ENCODE measurements around the gene MAP7D2.

MAP7D2 gene

DNA sequence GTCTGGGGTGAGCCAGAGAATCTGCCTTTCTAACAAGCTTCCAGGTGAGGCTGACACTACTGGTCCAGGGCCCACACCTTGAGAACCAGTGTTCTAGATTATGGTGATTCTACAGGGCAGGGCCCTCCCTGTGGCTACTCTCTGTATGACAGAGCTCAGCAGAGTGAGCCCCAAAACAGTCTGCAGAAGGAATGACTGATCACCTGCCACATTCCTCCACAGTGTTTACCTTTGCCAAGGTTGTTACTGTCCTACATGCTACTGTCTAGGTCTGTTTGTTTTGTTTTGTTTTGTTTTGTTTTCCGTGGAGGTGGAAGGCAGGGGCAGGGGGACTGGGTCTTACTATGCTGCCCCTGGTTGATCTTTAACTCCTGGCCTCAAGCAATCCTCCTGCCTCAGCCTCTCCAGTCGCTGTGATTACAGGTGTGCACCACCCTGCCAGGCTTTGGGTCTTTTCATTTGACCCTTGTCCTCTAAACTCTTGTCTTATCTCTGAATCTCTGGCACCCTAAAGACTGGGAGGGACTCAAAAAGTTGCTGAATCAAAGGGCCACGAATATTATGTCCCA, 45.1 kb downstream of the MAP7D2 start:
- Histone ChIP-seq H3K4me3 (ENCODE audit: low read length) (no peak overlapping the region), H4K20me1 (ENCODE audit: insufficient read depth, low read length) (no peaks in the 10 kb centered on the region), H3K79me2 (ENCODE audit: low read length) (no peaks in the 10 kb centered on the region), H3K27me3 (ENCODE audit: low read depth, low read length) (no peaks in the 10 kb centered on the region), H3K9ac (ENCODE audit: low read length) (no peak overlapping the region), H3K4me1 (ENCODE audit: low read length) (peaks cover 12% of the 10 kb centered on the region; the same call in 1 of the 2 replicates), H3K4me2 (ENCODE audit: low read length) (no peak overlapping the region), H3K27ac (ENCODE audit: low read length) (no peak overlapping the region), H3K36me3 (replicated peaks; ENCODE audit: low read depth, low read length) (no peaks in the 10 kb centered on the region), H3K9me3 (ENCODE audit: insufficient read depth, low read length) (no peaks in the 10 kb centered on the region), H2AFZ (ENCODE audit: low read depth, low read length) (no peak overlapping the region)
- TF ChIP-seq EZH2phosphoT487 (IDR thresholded peaks at IDR 0.05; ENCODE audit: low read depth), result no peak
- TF ChIP-seq, protein P1, sequence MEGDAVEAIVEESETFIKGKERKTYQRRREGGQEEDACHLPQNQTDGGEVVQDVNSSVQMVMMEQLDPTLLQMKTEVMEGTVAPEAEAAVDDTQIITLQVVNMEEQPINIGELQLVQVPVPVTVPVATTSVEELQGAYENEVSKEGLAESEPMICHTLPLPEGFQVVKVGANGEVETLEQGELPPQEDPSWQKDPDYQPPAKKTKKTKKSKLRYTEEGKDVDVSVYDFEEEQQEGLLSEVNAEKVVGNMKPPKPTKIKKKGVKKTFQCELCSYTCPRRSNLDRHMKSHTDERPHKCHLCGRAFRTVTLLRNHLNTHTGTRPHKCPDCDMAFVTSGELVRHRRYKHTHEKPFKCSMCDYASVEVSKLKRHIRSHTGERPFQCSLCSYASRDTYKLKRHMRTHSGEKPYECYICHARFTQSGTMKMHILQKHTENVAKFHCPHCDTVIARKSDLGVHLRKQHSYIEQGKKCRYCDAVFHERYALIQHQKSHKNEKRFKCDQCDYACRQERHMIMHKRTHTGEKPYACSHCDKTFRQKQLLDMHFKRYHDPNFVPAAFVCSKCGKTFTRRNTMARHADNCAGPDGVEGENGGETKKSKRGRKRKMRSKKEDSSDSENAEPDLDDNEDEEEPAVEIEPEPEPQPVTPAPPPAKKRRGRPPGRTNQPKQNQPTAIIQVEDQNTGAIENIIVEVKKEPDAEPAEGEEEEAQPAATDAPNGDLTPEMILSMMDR (IDR thresholded peaks at IDR 0.05; ENCODE audit: low read depth, low read length), result no peak

DNA sequence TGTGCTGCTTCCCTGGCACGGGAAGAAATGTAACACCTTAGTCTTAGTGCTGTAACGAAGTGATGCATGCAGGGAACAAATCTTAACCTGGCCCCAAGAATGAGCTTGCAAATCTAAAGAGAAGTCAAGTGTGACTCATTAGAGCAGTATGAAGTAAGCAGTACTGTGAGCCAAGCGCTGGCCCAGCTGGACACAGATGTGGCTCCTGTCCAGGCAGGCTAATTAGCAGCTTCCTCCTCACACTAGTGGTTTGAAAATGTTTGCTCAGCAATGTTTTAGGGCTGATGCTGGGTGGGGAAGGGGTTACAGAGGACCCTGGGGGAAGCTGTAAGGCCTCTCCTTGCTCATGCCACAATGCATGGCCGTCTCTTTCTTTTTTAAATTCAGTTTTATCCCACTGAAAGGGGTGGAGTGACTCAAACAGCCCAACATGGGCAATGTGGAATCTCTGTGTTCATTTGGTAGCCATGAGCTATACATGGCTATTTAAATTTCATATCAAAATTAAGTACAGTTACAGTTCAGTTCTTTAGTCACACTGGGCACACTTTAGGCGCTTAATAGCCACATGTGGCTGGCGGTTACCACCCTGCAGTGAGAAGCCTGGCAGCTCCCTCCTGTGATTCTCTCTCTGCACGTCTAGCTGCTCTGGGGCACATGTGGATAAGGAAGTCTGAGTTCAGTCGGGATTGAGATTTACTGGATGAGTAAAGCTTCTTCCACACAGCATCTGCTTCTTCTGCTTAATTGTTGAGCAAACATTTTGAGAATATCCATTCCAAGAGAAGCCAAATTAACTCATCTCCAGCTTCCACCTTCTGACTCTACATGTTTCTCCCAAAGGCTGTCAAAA, 48.8 kb downstream of the MAP7D2 start:
- Histone ChIP-seq H4K20me1 (ENCODE audit: insufficient read depth, low read length) (no peaks in the 10 kb centered on the region), H2AFZ (ENCODE audit: low read depth, low read length) (no peak overlapping the region), H3K4me1 (ENCODE audit: low read length) (peaks cover 5% of the 10 kb centered on the region; the same call in 1 of the 2 replicates), H3K9ac (ENCODE audit: low read length) (no peak overlapping the region), H3K27me3 (ENCODE audit: low read depth, low read length) (no peaks in the 10 kb centered on the region), H3K4me2 (ENCODE audit: low read length) (no peak overlapping the region), H3K36me3 (replicated peaks; ENCODE audit: low read depth, low read length) (no peaks in the 10 kb centered on the region), H3K27ac (ENCODE audit: low read length) (no peak overlapping the region), H3K79me2 (ENCODE audit: low read length) (no peaks in the 10 kb centered on the region), H3K9me3 (ENCODE audit: insufficient read depth, low read length) (no peaks in the 10 kb centered on the region), H3K4me3 (ENCODE audit: low read length) (no peak overlapping the region)
- TF ChIP-seq, protein P1 (IDR thresholded peaks at IDR 0.05; ENCODE audit: low read depth, low read length), result no peak
- TF ChIP-seq EZH2phosphoT487 (IDR thresholded peaks at IDR 0.05; ENCODE audit: low read depth), result no peak

DNA sequence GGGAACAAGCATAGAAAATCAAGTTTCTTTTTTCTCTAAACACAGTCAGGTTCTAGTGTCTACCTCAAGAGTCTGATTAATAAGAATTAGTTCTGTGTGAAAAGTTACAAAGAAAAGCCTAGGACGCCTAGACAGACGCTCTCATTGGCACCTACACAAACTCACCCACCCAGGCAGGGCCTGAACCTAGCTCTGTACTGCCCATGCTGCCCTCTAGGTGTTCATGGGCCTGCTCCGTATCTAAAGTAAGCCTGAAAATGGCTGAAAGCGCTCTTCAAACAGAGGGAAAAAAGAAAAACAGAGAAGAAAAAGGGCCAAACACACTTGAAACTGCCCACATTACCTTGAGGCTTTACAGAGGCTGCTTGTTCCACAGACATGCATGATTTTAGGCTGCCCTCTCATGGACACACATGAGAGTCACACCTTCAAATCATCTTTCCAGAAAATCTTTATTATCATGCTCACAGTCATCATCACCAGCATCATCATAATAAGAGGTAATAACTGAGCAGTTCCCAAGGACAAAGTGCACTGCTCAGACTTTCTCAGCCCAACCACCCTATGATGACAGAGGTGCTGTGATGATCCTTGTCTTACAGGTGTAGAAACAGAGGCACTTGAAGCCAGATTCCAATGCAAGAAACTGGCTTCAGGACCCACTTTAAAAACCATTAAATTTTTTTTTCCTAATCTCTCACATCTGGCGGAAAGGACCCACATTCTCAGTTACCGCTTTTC, 49.6 kb downstream of the MAP7D2 start:
- Histone ChIP-seq H3K9me3 (ENCODE audit: insufficient read depth, low read length) (no peaks in the 10 kb centered on the region), H3K4me2 (ENCODE audit: low read length) (no peak overlapping the region), H2AFZ (ENCODE audit: low read depth, low read length) (peak overlapping the region; percentile 16; the same call in 1 of the 2 replicates), H3K79me2 (ENCODE audit: low read length) (no peaks in the 10 kb centered on the region), H3K4me3 (ENCODE audit: low read length) (no peak overlapping the region), H3K9ac (ENCODE audit: low read length) (no peak overlapping the region), H3K36me3 (replicated peaks; ENCODE audit: low read depth, low read length) (no peaks in the 10 kb centered on the region), H4K20me1 (ENCODE audit: insufficient read depth, low read length) (no peaks in the 10 kb centered on the region), H3K27ac (ENCODE audit: low read length) (no peak overlapping the region), H3K4me1 (ENCODE audit: low read length) (peaks cover 8% of the 10 kb centered on the region), H3K27me3 (ENCODE audit: low read depth, low read length) (no peaks in the 10 kb centered on the region)
- no peak for TF ChIP-seq EZH2phosphoT487 (IDR thresholded peaks at IDR 0.05; ENCODE audit: low read depth)
- TF ChIP-seq, protein P1 (IDR thresholded peaks at IDR 0.05; ENCODE audit: low read depth, low read length), result peak; percentile 78
